Cardiac muscle cell (in vitro differentiated cells and primary cell): Measurements from ENCODE around the gene CDK18. TPM values are rescaled to one million over a fixed set of nuclear protein-coding genes. Genes with fewer than 3 reads are reported as not detected.

Experiments used
- DNase-seq, 2 donors: peaks; one replicate each; pipeline versions ENCODE4 v3.0.0 to v3.0.0-alpha.2; 2010 to 2017; ENCODE audit warnings: low read depth in 1 of 2, low spot score in 1 of 2
- H3K27ac ChIP-seq: fragments of 200-600 bp; sonication (generic); 2 replicates; pipeline ENCODE4 v1.5.1; 2016
- H3K27me3 ChIP-seq: fragments of 200-600 bp; sonication (generic); 2 replicates; pipeline ENCODE4 v1.6.0; 2016; ENCODE audit warnings: control low read depth
- H3K36me3 ChIP-seq: fragments of 200-600 bp; sonication (generic); 2 replicates; pipeline ENCODE4 v1.5.1; 2016; ENCODE audit warnings: control low read depth
- H3K4me1 ChIP-seq: fragments of 200-600 bp; sonication (generic); 2 replicates; pipeline ENCODE4 v1.8.1; 2017; ENCODE audit warnings: low read depth, mild to moderate bottlenecking, mixed run types
- H3K4me3 ChIP-seq: fragments of 200-600 bp; sonication (generic); 2 replicates; pipeline ENCODE4 v1.5.1; 2016; ENCODE audit warnings: mild to moderate bottlenecking
- H3K9me3 ChIP-seq: fragments of 200-600 bp; sonication (generic); 2 replicates; pipeline ENCODE4 v1.5.1; 2017; ENCODE audit warnings: low read depth, mild to moderate bottlenecking, control low read depth
- CTCF ChIP-seq: IDR thresholded peaks from 2 replicates; pipeline ENCODE4 v1.5.1; 2012; ENCODE audit warnings: low read depth, mild to moderate bottlenecking, low read length
- polyA plus RNA-seq: library from polyadenylated mRNA; unstranded; fragments of >200 nt; fragmentation: Nextera tagmentation; extraction: Ambion mirVana; gene quantifications from 2 replicates; pipeline ENCODE4 v1.2.1, GENCODE V29; 2016
- total RNA-seq: library from RNA; depleted of rRNA; stranded (reverse); fragments of >200 nt; gene quantifications from 2 replicates; pipeline ENCODE4 v1.2.3, GENCODE V29; 2016

CDK18 gene
- total and polyA plus RNA-seq, 2 experiments from 2014 or later = 29.8 to 42.0 TPM

- no peaks in the 10 kb centered on the region for H3K27me3 ChIP-seq
- H3K9me3 ChIP-seq = no peaks in the 10 kb centered on the region
- no peaks in the 10 kb centered on the region for H3K4me1 ChIP-seq
- H3K36me3 ChIP-seq = no peaks in the 10 kb centered on the region
- H3K27ac ChIP-seq = no peak overlapping the region
- no peak for TF ChIP-seq CTCF
- DNase-seq = no peak
- H3K4me3 ChIP-seq = no peak overlapping the region
Measured at GRCh38 chr1:205542367-205542766, 37.9 kb downstream of the CDK18 start.

DNA sequence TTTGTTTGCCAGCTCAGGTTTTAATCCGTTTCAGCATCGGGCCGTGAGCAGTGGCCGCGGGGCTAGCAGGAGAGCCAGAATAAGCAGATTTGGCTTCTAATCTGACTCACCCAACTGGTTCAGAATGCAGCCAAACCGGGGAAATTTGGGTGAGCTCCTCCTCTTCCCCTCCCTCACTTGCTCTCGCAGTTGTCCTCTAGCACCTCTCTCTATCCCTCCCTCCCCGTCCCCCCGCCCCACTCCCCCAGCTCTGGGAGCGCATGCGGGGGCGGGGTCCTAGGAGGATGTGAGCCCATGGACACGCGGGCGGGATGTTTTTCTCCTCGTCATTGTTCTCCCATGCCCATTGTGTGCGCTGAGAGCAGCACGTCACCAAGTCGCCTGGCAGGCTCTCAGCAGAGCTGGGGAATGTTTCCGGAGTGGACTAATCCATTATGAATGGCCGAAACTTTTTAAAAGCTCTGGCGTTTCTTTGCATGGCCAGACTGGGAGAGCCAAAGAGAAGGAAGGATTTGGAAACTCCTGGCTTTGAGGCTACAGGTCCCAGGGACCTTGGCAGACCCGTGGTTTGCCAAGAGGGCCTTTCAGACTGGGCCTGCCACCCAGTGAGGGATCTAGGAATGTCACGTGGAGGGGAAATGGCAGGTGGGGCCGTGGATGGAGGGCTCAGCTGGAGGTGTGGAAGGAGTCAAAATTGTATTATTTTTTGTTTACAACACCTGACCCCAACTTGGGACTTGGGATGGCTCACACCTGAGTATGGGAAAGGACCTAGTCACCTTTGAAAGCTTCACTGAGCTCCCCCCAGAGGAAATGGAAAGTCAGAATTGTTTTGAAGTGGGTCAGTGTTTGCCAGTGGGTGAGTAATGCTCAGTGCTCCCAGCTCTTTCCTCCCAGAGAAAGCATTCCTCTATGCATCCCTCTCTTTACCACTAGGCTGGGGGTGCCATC is 39.2 kb downstream of the CDK18 start:
- no peaks in the 10 kb centered on the region for H3K9me3 ChIP-seq
- H3K4me3 ChIP-seq = peak overlapping the region; percentile 12
- no peak overlapping the region for H3K27ac ChIP-seq
- peak; percentile 73 to 95 for DNase-seq
- no peaks in the 10 kb centered on the region for H3K4me1 ChIP-seq
- TF ChIP-seq CTCF = no peak
- H3K27me3 ChIP-seq = no peaks in the 10 kb centered on the region
- H3K36me3 ChIP-seq = no peaks in the 10 kb centered on the region

- no peak for TF ChIP-seq CTCF
- Histone ChIP-seq H3K27me3 (peaks cover 4% of the 10 kb centered on the region), H3K4me3 (no peak overlapping the region), H3K4me1 (no peaks in the 10 kb centered on the region), H3K36me3 (no peaks in the 10 kb centered on the region), H3K27ac (no peak overlapping the region), H3K9me3 (no peaks in the 10 kb centered on the region)
- no peak for DNase-seq
Measured at GRCh38 chr1:205545001-205545919, 40.8 kb downstream of the CDK18 start.

DNA sequence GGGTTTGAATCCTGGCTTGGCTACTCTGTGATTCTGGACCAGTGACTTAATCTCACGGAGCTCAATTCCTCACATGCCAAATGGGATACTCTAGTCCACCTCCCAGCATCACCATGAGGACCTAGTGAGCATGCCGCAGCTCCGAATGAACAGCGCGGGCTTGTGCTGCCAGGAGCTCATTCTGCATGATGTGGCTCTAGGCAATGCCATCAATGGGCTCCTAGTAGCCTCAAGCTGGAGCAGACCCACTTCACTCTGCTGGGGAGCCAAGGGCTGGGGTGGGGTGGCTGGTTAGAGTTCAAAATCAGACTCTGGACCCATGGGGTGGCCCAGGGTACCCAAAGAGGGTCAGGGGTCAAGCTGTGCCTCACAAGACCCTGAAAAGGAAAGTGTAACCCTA is 41.5 kb downstream of the CDK18 start:
- no peaks in the 10 kb centered on the region for H3K36me3 ChIP-seq
- no peak for TF ChIP-seq CTCF
- no peak for DNase-seq
- H3K27me3 ChIP-seq = peaks cover 4% of the 10 kb centered on the region
- H3K9me3 ChIP-seq = no peaks in the 10 kb centered on the region
- no peak overlapping the region for H3K4me3 ChIP-seq
- H3K4me1 ChIP-seq = no peaks in the 10 kb centered on the region
- H3K27ac ChIP-seq = no peak overlapping the region

GRCh38 chr1:205546541-205546940 is 42.1 kb downstream of the CDK18 start:
- no peak for DNase-seq
- no peaks in the 10 kb centered on the region for H3K4me1 ChIP-seq
- no peak for TF ChIP-seq CTCF
- H3K4me3 ChIP-seq = no peak overlapping the region
- H3K9me3 ChIP-seq = no peaks in the 10 kb centered on the region
- no peaks in the 10 kb centered on the region for H3K36me3 ChIP-seq
- no peak overlapping the region for H3K27ac ChIP-seq
- H3K27me3 ChIP-seq = peaks cover 4% of the 10 kb centered on the region
